ENCODE results near the gene CEP112. TPM values are rescaled to one million over a fixed set of nuclear protein-coding genes. Genes with fewer than 3 reads are reported as not detected.

Gene CEP112
- polyA plus RNA-seq, 1 donor from 2014 or later: 6.0 TPM

DNA sequence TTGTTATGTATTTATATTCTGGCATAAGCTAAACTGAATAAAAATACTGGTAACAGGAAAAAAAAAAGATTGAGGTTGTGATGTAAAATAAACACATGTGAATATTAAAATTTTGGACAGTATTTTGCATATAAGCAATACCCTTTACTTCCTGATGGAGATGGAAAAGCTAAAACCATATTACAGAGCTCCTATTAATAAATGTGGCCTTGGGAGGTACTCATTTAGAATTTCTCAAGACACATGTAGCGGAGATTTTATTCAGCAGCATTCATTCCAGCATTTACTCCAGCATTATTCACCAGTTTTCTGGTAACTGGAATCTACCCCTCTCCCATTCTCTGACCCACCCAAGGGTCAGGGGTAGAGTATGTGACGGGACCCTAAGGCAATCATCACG, 536.2 kb downstream of the CEP112 start:
- Histone ChIP-seq H2AFZ (ENCODE audit: low read depth, low read length) (no peak overlapping the region), H3K36me3 (ENCODE audit: insufficient read depth, low read length) (no peaks in the 10 kb centered on the region), H3K79me2 (replicated peaks; ENCODE audit: insufficient read depth, low read length) (no peaks in the 10 kb centered on the region), H3K9me2 (ENCODE audit: insufficient read depth, low read length) (no peaks in the 10 kb centered on the region), H3K4me2 (ENCODE audit: low read length) (no peak overlapping the region), H3K9ac (ENCODE audit: low read length) (no peak overlapping the region), H3K27ac (ENCODE audit: low read length) (no peak overlapping the region), H3K4me3 (ENCODE audit: low read length) (no peak overlapping the region), H4K20me1 (ENCODE audit: insufficient read depth) (no peaks in the 10 kb centered on the region), H3K9me3 (ENCODE audit: low read length) (no peaks in the 10 kb centered on the region), H3F3A (ENCODE audit: insufficient read depth, low read length, poor library complexity, severe bottlenecking) (no peaks in the 10 kb centered on the region), H3K27me3 (ENCODE audit: insufficient read depth, low read depth, low read length) (no peaks in the 10 kb centered on the region)
- TF ChIP-seq TAF1 (IDR thresholded peaks at IDR 0.05; ENCODE audit: low read depth) (no peak), MXI1 (conservative IDR thresholded peaks at IDR 0.05; ENCODE audit: poor library complexity, severe bottlenecking) (no peak), POLR2AphosphoS5 (IDR thresholded peaks at IDR 0.05) (no peak), SMC3 (conservative IDR thresholded peaks at IDR 0.05; ENCODE audit: poor library complexity) (no peak), EZH2 (IDR thresholded peaks at IDR 0.05; ENCODE audit: borderline replicate concordance, insufficient read depth, low read length, poor library complexity, severe bottlenecking) (no peak), EP300 (conservative IDR thresholded peaks at IDR 0.05; ENCODE audit: poor library complexity, severe bottlenecking) (no peak), RAD21 (conservative IDR thresholded peaks at IDR 0.05) (no peak)
- TF ChIP-seq, protein P1, sequence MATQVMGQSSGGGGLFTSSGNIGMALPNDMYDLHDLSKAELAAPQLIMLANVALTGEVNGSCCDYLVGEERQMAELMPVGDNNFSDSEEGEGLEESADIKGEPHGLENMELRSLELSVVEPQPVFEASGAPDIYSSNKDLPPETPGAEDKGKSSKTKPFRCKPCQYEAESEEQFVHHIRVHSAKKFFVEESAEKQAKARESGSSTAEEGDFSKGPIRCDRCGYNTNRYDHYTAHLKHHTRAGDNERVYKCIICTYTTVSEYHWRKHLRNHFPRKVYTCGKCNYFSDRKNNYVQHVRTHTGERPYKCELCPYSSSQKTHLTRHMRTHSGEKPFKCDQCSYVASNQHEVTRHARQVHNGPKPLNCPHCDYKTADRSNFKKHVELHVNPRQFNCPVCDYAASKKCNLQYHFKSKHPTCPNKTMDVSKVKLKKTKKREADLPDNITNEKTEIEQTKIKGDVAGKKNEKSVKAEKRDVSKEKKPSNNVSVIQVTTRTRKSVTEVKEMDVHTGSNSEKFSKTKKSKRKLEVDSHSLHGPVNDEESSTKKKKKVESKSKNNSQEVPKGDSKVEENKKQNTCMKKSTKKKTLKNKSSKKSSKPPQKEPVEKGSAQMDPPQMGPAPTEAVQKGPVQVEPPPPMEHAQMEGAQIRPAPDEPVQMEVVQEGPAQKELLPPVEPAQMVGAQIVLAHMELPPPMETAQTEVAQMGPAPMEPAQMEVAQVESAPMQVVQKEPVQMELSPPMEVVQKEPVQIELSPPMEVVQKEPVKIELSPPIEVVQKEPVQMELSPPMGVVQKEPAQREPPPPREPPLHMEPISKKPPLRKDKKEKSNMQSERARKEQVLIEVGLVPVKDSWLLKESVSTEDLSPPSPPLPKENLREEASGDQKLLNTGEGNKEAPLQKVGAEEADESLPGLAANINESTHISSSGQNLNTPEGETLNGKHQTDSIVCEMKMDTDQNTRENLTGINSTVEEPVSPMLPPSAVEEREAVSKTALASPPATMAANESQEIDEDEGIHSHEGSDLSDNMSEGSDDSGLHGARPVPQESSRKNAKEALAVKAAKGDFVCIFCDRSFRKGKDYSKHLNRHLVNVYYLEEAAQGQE (IDR thresholded peaks at IDR 0.05; ENCODE audit: borderline replicate concordance): no peak
- TF ChIP-seq, protein P2, sequence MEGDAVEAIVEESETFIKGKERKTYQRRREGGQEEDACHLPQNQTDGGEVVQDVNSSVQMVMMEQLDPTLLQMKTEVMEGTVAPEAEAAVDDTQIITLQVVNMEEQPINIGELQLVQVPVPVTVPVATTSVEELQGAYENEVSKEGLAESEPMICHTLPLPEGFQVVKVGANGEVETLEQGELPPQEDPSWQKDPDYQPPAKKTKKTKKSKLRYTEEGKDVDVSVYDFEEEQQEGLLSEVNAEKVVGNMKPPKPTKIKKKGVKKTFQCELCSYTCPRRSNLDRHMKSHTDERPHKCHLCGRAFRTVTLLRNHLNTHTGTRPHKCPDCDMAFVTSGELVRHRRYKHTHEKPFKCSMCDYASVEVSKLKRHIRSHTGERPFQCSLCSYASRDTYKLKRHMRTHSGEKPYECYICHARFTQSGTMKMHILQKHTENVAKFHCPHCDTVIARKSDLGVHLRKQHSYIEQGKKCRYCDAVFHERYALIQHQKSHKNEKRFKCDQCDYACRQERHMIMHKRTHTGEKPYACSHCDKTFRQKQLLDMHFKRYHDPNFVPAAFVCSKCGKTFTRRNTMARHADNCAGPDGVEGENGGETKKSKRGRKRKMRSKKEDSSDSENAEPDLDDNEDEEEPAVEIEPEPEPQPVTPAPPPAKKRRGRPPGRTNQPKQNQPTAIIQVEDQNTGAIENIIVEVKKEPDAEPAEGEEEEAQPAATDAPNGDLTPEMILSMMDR (IDR thresholded peaks at IDR 0.05; ENCODE audit: poor library complexity, severe bottlenecking): no peak

DNA sequence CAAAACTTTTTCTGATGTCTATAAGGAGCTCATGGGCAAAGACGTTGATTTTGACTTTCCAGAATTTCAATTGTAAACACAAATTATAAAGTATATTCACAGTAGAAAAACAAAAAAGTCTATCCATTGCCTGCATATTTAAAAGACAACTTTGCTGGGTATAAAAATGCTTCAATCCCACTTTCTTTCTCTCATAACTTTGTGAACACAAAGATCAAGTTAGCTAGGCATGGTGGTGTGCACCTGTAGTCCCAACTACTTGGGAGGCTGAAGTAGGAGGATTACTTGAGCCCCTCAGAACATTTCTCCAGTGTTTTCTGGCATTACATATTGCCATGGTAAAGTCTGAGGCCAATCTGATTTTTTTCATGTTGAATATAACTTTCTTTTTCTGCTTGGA, 547.4 kb downstream of the CEP112 start:
- Histone ChIP-seq H3K79me2 (replicated peaks; ENCODE audit: insufficient read depth, low read length) (no peaks in the 10 kb centered on the region), H3K36me3 (ENCODE audit: insufficient read depth, low read length) (no peaks in the 10 kb centered on the region), H3K9me2 (ENCODE audit: insufficient read depth, low read length) (no peaks in the 10 kb centered on the region), H2AFZ (ENCODE audit: low read depth, low read length) (no peak overlapping the region), H3K9me3 (ENCODE audit: low read length) (no peaks in the 10 kb centered on the region), H3F3A (ENCODE audit: insufficient read depth, low read length, poor library complexity, severe bottlenecking) (no peaks in the 10 kb centered on the region), H3K4me3 (ENCODE audit: low read length) (no peak overlapping the region), H3K9ac (ENCODE audit: low read length) (no peak overlapping the region), H3K27me3 (ENCODE audit: insufficient read depth, low read depth, low read length) (no peaks in the 10 kb centered on the region), H3K4me2 (ENCODE audit: low read length) (no peak overlapping the region), H4K20me1 (ENCODE audit: insufficient read depth) (no peaks in the 10 kb centered on the region), H3K27ac (ENCODE audit: low read length) (no peak overlapping the region)
- TF ChIP-seq MXI1 (conservative IDR thresholded peaks at IDR 0.05; ENCODE audit: poor library complexity, severe bottlenecking) (no peak), SMC3 (conservative IDR thresholded peaks at IDR 0.05; ENCODE audit: poor library complexity) (no peak), POLR2AphosphoS5 (IDR thresholded peaks at IDR 0.05) (no peak), RAD21 (conservative IDR thresholded peaks at IDR 0.05) (no peak), EZH2 (IDR thresholded peaks at IDR 0.05; ENCODE audit: borderline replicate concordance, insufficient read depth, low read length, poor library complexity, severe bottlenecking) (no peak)
- TF ChIP-seq, protein P1 (IDR thresholded peaks at IDR 0.05; ENCODE audit: borderline replicate concordance): no peak

Measured in neural cell (in vitro differentiated cells).